Measurements from ENCODE around the gene CORO1A.

CORO1A gene

DNA sequence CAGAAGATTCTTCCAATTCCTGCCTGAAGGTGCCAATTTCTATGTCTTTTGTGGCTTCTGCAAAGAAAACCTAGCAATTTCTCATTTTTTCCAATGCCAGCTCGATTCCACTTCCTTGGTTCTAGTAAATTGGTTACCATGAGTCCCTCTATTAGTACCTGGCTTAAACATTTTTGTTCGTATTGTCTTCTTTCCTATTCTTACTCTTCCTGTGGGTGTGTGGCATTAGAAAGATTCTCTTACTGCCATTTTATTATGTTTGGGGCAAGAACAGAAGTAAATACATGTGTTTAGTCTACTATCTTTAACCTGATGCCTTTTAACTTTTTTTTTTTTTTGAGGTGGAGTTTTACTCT lies 40.1 kb upstream of the CORO1A start:
- no peaks in the 10 kb centered on the region for H3K79me2 ChIP-seq (ENCODE audit: insufficient read depth, low read length)
- H3K4me2 ChIP-seq (ENCODE audit: low read length): no peak overlapping the region
- H3K4me1 ChIP-seq (ENCODE audit: insufficient read depth, low read length, severe bottlenecking): peaks cover 11% of the 10 kb centered on the region
- no peaks in the 10 kb centered on the region for H3K27me3 ChIP-seq (ENCODE audit: insufficient read depth, low read length)
- H3K9me3 ChIP-seq (ENCODE audit: low read length): no peaks in the 10 kb centered on the region
- no peak for TF ChIP-seq EZH2 (IDR thresholded peaks at IDR 0.05; ENCODE audit: borderline replicate concordance, low read length)
- TF ChIP-seq, protein P1, sequence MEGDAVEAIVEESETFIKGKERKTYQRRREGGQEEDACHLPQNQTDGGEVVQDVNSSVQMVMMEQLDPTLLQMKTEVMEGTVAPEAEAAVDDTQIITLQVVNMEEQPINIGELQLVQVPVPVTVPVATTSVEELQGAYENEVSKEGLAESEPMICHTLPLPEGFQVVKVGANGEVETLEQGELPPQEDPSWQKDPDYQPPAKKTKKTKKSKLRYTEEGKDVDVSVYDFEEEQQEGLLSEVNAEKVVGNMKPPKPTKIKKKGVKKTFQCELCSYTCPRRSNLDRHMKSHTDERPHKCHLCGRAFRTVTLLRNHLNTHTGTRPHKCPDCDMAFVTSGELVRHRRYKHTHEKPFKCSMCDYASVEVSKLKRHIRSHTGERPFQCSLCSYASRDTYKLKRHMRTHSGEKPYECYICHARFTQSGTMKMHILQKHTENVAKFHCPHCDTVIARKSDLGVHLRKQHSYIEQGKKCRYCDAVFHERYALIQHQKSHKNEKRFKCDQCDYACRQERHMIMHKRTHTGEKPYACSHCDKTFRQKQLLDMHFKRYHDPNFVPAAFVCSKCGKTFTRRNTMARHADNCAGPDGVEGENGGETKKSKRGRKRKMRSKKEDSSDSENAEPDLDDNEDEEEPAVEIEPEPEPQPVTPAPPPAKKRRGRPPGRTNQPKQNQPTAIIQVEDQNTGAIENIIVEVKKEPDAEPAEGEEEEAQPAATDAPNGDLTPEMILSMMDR (IDR thresholded peaks at IDR 0.05; ENCODE audit: low read length): no peak
- H3K36me3 ChIP-seq (ENCODE audit: insufficient read depth, low read length): no peaks in the 10 kb centered on the region
- no peaks in the 10 kb centered on the region for H4K20me1 ChIP-seq (ENCODE audit: insufficient read depth, low read length)
- no peak overlapping the region for H3K9ac ChIP-seq (ENCODE audit: low read length)
- H3K4me3 ChIP-seq (ENCODE audit: low read depth, low read length, poor library complexity, severe bottlenecking): no peak overlapping the region
- no peak overlapping the region for H2AFZ ChIP-seq (ENCODE audit: low read length)
- no peaks in the 10 kb centered on the region for H3K9me2 ChIP-seq (ENCODE audit: low read depth, low read length)
- no peaks in the 10 kb centered on the region for H3F3A ChIP-seq (ENCODE audit: insufficient read depth, low read length)
- H3K27ac ChIP-seq (ENCODE audit: low read depth, low read length, poor library complexity, severe bottlenecking): no peak overlapping the region

DNA sequence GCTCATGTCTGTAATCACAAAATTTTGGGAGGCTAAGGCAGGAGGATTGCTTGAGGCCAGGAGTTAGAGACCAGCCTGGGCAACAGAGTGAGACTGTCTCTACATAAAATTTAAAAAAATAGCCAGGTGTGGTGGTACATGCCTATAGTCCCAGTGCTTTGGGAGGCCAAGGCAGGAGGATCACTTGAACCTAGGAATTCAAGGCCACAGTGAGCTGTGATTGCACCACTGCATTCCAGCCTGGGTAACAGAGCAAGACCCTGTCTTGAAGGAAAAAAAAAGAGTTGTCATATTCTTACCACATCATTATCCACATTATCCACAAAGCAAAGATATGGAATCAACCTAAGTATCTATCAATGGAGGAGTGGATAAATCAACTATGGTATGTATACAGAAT lies 39.4 kb upstream of the CORO1A start:
- no peaks in the 10 kb centered on the region for H3F3A ChIP-seq (ENCODE audit: insufficient read depth, low read length)
- H3K79me2 ChIP-seq (ENCODE audit: insufficient read depth, low read length): no peaks in the 10 kb centered on the region
- H3K36me3 ChIP-seq (ENCODE audit: insufficient read depth, low read length): no peaks in the 10 kb centered on the region
- no peak overlapping the region for H3K9ac ChIP-seq (ENCODE audit: low read length)
- H3K9me2 ChIP-seq (ENCODE audit: low read depth, low read length): no peaks in the 10 kb centered on the region
- H3K4me3 ChIP-seq (ENCODE audit: low read depth, low read length, poor library complexity, severe bottlenecking): no peak overlapping the region
- H3K27ac ChIP-seq (ENCODE audit: low read depth, low read length, poor library complexity, severe bottlenecking): no peak overlapping the region
- H4K20me1 ChIP-seq (ENCODE audit: insufficient read depth, low read length): no peaks in the 10 kb centered on the region
- H2AFZ ChIP-seq (ENCODE audit: low read length): no peak overlapping the region
- H3K4me1 ChIP-seq (ENCODE audit: insufficient read depth, low read length, severe bottlenecking): peaks cover 11% of the 10 kb centered on the region
- TF ChIP-seq EZH2 (IDR thresholded peaks at IDR 0.05; ENCODE audit: borderline replicate concordance, low read length): no peak
- H3K9me3 ChIP-seq (ENCODE audit: low read length): no peaks in the 10 kb centered on the region
- no peaks in the 10 kb centered on the region for H3K27me3 ChIP-seq (ENCODE audit: insufficient read depth, low read length)
- no peak overlapping the region for H3K4me2 ChIP-seq (ENCODE audit: low read length)

DNA sequence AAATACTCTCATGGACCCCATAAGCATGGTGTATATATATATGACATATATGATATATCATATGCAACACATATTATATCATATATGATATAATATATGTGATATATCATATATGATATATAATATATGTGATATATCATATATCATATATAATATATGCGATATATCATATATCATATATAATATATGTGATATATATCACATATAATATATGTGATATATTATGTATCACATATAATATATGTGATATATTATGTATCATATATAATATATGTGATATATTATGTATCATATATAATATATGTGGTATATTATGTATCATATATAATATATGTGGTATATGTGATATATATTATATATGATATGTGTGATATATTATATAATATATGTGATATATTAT lies 38.5 kb upstream of the CORO1A start:
- Histone ChIP-seq H3F3A (ENCODE audit: insufficient read depth, low read length) (no peaks in the 10 kb centered on the region), H3K9me3 (ENCODE audit: low read length) (0 out of 2 replicates have a peak, but pooled peaks cover 6% of the 10 kb centered on the region), H4K20me1 (ENCODE audit: insufficient read depth, low read length) (no peaks in the 10 kb centered on the region), H3K9me2 (ENCODE audit: low read depth, low read length) (no peaks in the 10 kb centered on the region), H3K4me2 (ENCODE audit: low read length) (no peak overlapping the region), H3K4me1 (ENCODE audit: insufficient read depth, low read length, severe bottlenecking) (peaks cover 4% of the 10 kb centered on the region), H3K9ac (ENCODE audit: low read length) (no peak overlapping the region), H3K4me3 (ENCODE audit: low read depth, low read length, poor library complexity, severe bottlenecking) (no peak overlapping the region), H3K27ac (ENCODE audit: low read depth, low read length, poor library complexity, severe bottlenecking) (no peak overlapping the region), H3K79me2 (ENCODE audit: insufficient read depth, low read length) (no peaks in the 10 kb centered on the region), H3K36me3 (ENCODE audit: insufficient read depth, low read length) (no peaks in the 10 kb centered on the region), H3K27me3 (ENCODE audit: insufficient read depth, low read length) (no peaks in the 10 kb centered on the region), H2AFZ (ENCODE audit: low read length) (no peak overlapping the region)
- TF ChIP-seq, protein P1 (IDR thresholded peaks at IDR 0.05; ENCODE audit: low read length): no peak

DNA sequence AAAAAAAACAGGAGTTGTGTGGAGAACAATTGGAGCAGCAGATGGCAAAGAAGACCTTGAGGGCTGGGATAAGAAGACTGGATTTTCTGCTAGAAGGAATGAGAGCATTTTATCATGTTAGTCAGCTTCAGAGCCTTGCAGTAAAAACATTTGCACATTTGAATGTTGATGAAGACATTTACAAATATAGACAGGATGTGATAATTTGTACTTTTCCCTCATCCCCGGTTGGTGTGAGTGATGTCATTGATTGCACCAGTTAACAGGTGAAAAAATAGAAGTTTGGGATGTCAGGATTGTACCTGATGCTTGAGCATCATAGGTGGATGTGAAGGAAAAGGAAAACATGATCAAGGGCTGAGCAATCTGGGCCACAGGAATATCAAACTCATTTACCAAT lies 37.7 kb upstream of the CORO1A start:
- Histone ChIP-seq H3K9me2 (ENCODE audit: low read depth, low read length) (no peaks in the 10 kb centered on the region), H3K9ac (ENCODE audit: low read length) (no peak overlapping the region), H3K36me3 (ENCODE audit: insufficient read depth, low read length) (no peaks in the 10 kb centered on the region), H3K4me3 (ENCODE audit: low read depth, low read length, poor library complexity, severe bottlenecking) (no peak overlapping the region), H3F3A (ENCODE audit: insufficient read depth, low read length) (no peaks in the 10 kb centered on the region), H3K9me3 (ENCODE audit: low read length) (0 out of 2 replicates have a peak, but pooled peaks cover 6% of the 10 kb centered on the region), H4K20me1 (ENCODE audit: insufficient read depth, low read length) (no peaks in the 10 kb centered on the region), H2AFZ (ENCODE audit: low read length) (no peak overlapping the region), H3K79me2 (ENCODE audit: insufficient read depth, low read length) (no peaks in the 10 kb centered on the region), H3K4me1 (ENCODE audit: insufficient read depth, low read length, severe bottlenecking) (no peaks in the 10 kb centered on the region), H3K4me2 (ENCODE audit: low read length) (no peak overlapping the region), H3K27ac (ENCODE audit: low read depth, low read length, poor library complexity, severe bottlenecking) (no peak overlapping the region), H3K27me3 (ENCODE audit: insufficient read depth, low read length) (no peaks in the 10 kb centered on the region)
- TF ChIP-seq, protein P1 (IDR thresholded peaks at IDR 0.05; ENCODE audit: low read length): no peak
- no peak for TF ChIP-seq EZH2 (IDR thresholded peaks at IDR 0.05; ENCODE audit: borderline replicate concordance, low read length)
